Ectodermal cell (in vitro differentiated cells): ENCODE data around the gene LRMDA.

ENCODE experiments used
- H3K27ac ChIP-seq: 2 replicates; pipeline ENCODE4 v1.7.0; 2013; ENCODE audit warnings: mild to moderate bottlenecking, low read depth, low read length; ENCODE audit not compliant: insufficient read depth, poor library complexity, severe bottlenecking
- H3K27me3 ChIP-seq: 2 replicates; pipeline ENCODE4 v1.7.0; 2013; ENCODE audit warnings: mild to moderate bottlenecking, low read length; ENCODE audit not compliant: insufficient read depth, control insufficient read depth, poor library complexity, severe bottlenecking
- H3K36me3 ChIP-seq: one replicate; pipeline ENCODE4 v1.7.0; 2013; ENCODE audit warnings: low read length; ENCODE audit not compliant: control insufficient read depth, insufficient read depth
- H3K4me1 ChIP-seq: one replicate; pipeline ENCODE4 v1.7.0; 2013; ENCODE audit warnings: low read length; ENCODE audit not compliant: control insufficient read depth, insufficient read depth
- H3K4me3 ChIP-seq: 2 replicates; pipeline ENCODE4 v1.7.0; 2013; ENCODE audit warnings: low read depth, low read length, control low read depth; ENCODE audit not compliant: insufficient read depth
- H3K9me3 ChIP-seq: 2 replicates; pipeline ENCODE4 v1.7.0; 2013; ENCODE audit warnings: mild to moderate bottlenecking, low read length, moderate library complexity; ENCODE audit not compliant: control insufficient read depth
- WGBS, 2 experiments: methylation state at CpG; one replicate each; pipeline ENCODE4 v1.1.7; 2013; ENCODE audit warnings: missing lambda C conversion rate in 2 of 2; 5-methylcytosine and 5-hydroxymethylcytosine counted together

The LRMDA gene

DNA sequence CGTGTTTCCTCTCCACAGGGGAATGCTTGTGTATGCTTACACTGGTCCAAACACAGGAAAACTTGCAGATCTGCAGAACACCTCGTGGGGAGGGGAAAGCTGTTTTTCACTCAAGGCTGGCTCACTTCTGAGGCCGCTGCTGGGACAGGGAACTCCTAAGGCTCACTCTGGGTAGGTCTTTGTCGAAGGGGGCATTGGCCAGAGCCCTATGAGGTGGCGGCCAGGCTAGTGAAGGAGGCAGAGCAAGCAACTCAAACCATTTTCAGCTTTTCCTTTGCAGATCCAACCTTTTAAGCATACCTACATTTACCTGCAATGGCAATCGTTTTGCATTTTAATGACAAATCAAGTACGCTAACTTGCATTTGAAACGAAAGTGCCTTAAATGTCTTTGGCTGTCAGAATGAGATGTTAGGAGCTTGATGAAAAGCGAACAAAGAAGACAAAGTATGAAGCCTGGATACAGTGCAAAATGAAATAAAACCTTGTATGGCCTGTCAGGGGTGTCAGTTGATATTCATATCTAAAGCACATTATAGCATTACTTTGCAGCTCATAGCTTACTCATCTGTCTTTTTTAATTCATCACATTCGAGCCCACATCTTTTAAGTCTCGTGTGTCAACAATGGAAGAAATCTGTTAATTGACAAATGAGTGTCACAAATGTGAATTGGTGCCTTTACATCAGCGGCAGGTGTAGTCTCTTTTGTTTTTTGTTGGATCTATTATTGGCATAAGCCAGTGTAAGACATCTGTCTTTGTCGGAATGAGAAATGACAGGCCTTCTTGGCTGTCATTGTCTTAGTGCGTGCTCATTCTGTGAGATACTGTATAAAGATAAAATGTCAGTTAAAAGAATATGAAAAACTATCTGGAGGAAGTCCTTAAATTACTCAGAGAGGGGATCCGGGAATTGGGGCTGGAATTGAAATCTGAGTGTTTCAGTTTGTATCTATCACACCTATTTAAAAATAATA, 30.5 kb downstream of the LRMDA start:
- no peaks in the 10 kb centered on the region for H3K27me3 ChIP-seq
- no peak overlapping the region for H3K27ac ChIP-seq
- WGBS, 2 experiments = 73 to 75% methylated on average over 15 of the region's 15 CpGs
- H3K4me3 ChIP-seq = no peak overlapping the region
- no peaks in the 10 kb centered on the region for H3K4me1 ChIP-seq
- H3K9me3 ChIP-seq = no peaks in the 10 kb centered on the region
- H3K36me3 ChIP-seq = no peaks in the 10 kb centered on the region

- 85 to 86% methylated on average over 9 of the region's 9 CpGs for WGBS, 2 experiments
- Histone ChIP-seq H3K4me1 (no peaks in the 10 kb centered on the region), H3K36me3 (no peaks in the 10 kb centered on the region), H3K9me3 (no peaks in the 10 kb centered on the region), H3K27ac (no peak overlapping the region), H3K27me3 (no peaks in the 10 kb centered on the region), H3K4me3 (no peak overlapping the region)
Measured at GRCh38 chr10:75462865-75463264, 31.4 kb downstream of the LRMDA start.

GRCh38 chr10:75464478-75465449, 33.3 kb downstream of the LRMDA start:
- H3K27ac ChIP-seq = no peak overlapping the region
- H3K9me3 ChIP-seq = no peaks in the 10 kb centered on the region
- H3K4me3 ChIP-seq = no peak overlapping the region
- no peaks in the 10 kb centered on the region for H3K27me3 ChIP-seq
- H3K4me1 ChIP-seq = no peaks in the 10 kb centered on the region
- H3K36me3 ChIP-seq = no peaks in the 10 kb centered on the region
- 84 to 85% methylated on average over 9 to 10 of the region's 10 CpGs for WGBS, 2 experiments

- H3K9me3 ChIP-seq = no peaks in the 10 kb centered on the region
- 90 to 93% methylated on average over 6 of the region's 6 CpGs for WGBS, 2 experiments
- no peaks in the 10 kb centered on the region for H3K27me3 ChIP-seq
- H3K27ac ChIP-seq = no peak overlapping the region
- no peaks in the 10 kb centered on the region for H3K36me3 ChIP-seq
- no peaks in the 10 kb centered on the region for H3K4me1 ChIP-seq
- no peak overlapping the region for H3K4me3 ChIP-seq
Measured at GRCh38 chr10:75465450-75465827, 34.0 kb downstream of the LRMDA start.

DNA sequence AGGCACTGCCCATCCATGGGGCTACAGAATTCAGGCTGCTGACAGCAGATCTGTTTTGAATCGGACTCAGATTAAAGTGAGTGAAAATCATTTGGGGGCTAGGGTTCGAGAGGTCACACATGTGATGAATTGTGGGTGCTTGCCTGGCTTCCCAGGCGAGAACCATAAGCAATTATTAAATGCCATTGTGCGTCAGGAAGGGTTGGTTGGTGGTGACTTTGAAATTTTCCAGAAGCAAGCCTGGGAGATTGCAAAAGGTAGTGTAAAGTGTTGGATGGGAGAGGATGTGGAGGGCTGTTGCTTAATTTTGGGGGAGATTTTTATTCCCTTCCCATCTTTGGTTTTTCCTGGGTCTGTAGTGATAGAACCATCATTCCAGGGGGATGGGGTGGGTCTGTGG, 34.6 kb downstream of the LRMDA start:
- Histone ChIP-seq H3K27me3 (no peaks in the 10 kb centered on the region), H3K27ac (no peak overlapping the region), H3K4me3 (no peak overlapping the region), H3K9me3 (no peaks in the 10 kb centered on the region), H3K36me3 (no peaks in the 10 kb centered on the region), H3K4me1 (no peaks in the 10 kb centered on the region)
- 92% methylated on average over 4 of the region's 4 CpGs for WGBS, 2 experiments

DNA sequence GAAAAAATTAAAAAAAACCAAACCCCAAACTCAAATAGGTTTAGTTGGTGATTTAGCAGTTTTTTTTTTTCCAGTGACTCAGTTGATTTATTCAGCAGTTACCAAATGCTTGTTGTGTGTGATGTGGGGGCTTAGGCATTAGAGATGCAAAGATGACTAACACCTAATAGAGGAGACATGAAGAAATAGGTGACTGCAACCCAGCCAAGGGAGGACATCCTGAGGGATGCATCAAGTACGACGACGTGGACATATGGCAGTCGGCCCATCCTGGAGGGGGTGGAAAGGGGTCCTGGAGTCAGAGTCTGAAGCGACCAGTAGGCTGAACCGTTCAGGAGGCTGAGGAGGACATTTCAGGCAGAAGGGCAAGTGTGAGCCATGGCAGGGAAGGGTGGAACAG, 35.5 kb downstream of the LRMDA start:
- Histone ChIP-seq H3K4me3 (no peak overlapping the region), H3K27me3 (no peaks in the 10 kb centered on the region), H3K9me3 (no peaks in the 10 kb centered on the region), H3K4me1 (no peaks in the 10 kb centered on the region), H3K36me3 (no peaks in the 10 kb centered on the region), H3K27ac (no peak overlapping the region)
- 92% methylated on average over 6 of the region's 6 CpGs for WGBS, 2 experiments

DNA sequence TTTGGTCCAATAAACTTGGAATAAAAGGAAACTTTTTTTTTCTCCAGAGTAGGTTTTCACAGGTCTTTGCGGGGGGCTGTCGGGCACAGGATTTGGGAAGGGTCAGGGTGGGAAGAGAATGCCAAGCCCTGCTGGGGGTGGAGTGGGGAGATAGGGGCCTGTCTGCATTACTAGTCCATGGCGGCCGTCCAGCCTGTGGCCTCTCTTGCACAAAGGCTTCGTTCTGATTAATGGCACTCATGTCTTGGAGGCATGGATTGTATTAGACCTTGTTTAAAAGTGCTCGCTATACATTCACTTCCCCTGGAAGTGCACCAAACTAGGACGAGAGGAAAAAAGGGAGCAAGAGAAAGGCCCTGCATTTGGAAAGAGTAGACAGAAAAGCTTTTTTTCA, 37.2 kb downstream of the LRMDA start:
- H3K4me1 ChIP-seq = no peaks in the 10 kb centered on the region
- no peak overlapping the region for H3K27ac ChIP-seq
- H3K27me3 ChIP-seq = no peaks in the 10 kb centered on the region
- H3K4me3 ChIP-seq = no peak overlapping the region
- WGBS, 2 experiments = 92 to 98% methylated on average over 7 of the region's 7 CpGs
- no peaks in the 10 kb centered on the region for H3K9me3 ChIP-seq
- no peaks in the 10 kb centered on the region for H3K36me3 ChIP-seq

GRCh38 chr10:75469006-75469616, 37.7 kb downstream of the LRMDA start:
- H3K4me1 ChIP-seq = no peaks in the 10 kb centered on the region
- no peaks in the 10 kb centered on the region for H3K9me3 ChIP-seq
- WGBS, 2 experiments = 84% methylated on average over 3 of the region's 3 CpGs
- H3K4me3 ChIP-seq = no peak overlapping the region
- no peaks in the 10 kb centered on the region for H3K27me3 ChIP-seq
- H3K36me3 ChIP-seq = no peaks in the 10 kb centered on the region
- no peak overlapping the region for H3K27ac ChIP-seq

- Histone ChIP-seq H3K4me3 (no peak overlapping the region), H3K9me3 (no peaks in the 10 kb centered on the region), H3K36me3 (no peaks in the 10 kb centered on the region), H3K27ac (no peak overlapping the region), H3K27me3 (no peaks in the 10 kb centered on the region), H3K4me1 (no peaks in the 10 kb centered on the region)
- WGBS, 2 experiments = 89 to 98% methylated on average over 3 of the region's 4 CpGs
Measured at GRCh38 chr10:75470901-75471300, 39.5 kb downstream of the LRMDA start.

GRCh38 chr10:75472685-75473084, 41.3 kb downstream of the LRMDA start:
- Histone ChIP-seq H3K36me3 (no peaks in the 10 kb centered on the region), H3K27me3 (no peaks in the 10 kb centered on the region), H3K27ac (no peak overlapping the region), H3K4me3 (no peak overlapping the region), H3K4me1 (no peaks in the 10 kb centered on the region), H3K9me3 (no peaks in the 10 kb centered on the region)
- WGBS, 2 experiments = 92 to 93% methylated on average over 2 of the region's 2 CpGs
